ENCODE results near the gene SLCO1A2. TPM values are rescaled to one million over a fixed set of nuclear protein-coding genes. Genes with fewer than 3 reads are reported as not detected.

Gene SLCO1A2
- total RNA-seq, 1 donor from 2014 or later: not detected

DNA sequence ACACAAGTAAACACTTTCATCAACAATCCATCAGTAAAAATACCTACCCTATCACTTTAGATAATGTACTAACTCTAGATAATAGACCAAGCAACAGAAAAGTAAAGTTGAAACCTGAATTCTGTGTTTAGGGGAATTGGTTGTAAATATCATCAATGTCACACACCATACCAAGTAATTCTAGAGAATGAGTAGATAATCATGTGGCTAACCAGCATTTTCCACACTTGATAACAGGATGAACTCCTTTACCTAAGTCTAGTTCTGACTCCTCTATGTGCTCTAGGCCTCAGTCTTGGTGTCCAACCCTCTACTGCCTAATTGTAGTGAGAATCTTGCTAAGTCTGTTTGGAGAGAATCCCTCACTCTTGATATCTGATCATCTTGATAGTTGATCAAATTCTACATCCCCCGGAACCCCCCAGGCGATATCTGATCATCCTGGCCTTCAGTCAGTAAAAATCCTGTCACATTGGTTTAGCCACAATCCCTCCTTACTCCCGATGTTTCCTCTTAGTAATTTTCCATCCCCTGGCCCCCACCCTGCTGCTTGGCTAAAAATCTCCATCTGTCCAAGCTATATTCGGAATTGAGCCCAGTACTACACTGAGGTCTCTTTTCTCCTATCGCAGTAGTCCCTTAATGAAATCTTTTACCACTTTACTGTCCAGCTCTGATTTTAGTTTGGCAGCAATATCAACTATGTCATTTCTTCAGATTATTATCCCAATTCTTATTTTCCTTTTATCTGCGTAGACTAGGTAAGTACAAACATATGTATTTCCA lies 3.4 kb upstream of the SLCO1A2 start:
- no peak overlapping the region for H3K4me3 ChIP-seq (ENCODE audit: low read depth, low read length)
- no peaks in the 10 kb centered on the region for H3K27me3 ChIP-seq (ENCODE audit: control insufficient read depth, insufficient read depth, low read length)
- no peak for DNase-seq (ENCODE audit: low read depth)
- TF ChIP-seq, protein P1, sequence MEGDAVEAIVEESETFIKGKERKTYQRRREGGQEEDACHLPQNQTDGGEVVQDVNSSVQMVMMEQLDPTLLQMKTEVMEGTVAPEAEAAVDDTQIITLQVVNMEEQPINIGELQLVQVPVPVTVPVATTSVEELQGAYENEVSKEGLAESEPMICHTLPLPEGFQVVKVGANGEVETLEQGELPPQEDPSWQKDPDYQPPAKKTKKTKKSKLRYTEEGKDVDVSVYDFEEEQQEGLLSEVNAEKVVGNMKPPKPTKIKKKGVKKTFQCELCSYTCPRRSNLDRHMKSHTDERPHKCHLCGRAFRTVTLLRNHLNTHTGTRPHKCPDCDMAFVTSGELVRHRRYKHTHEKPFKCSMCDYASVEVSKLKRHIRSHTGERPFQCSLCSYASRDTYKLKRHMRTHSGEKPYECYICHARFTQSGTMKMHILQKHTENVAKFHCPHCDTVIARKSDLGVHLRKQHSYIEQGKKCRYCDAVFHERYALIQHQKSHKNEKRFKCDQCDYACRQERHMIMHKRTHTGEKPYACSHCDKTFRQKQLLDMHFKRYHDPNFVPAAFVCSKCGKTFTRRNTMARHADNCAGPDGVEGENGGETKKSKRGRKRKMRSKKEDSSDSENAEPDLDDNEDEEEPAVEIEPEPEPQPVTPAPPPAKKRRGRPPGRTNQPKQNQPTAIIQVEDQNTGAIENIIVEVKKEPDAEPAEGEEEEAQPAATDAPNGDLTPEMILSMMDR (IDR thresholded peaks at IDR 0.05; ENCODE audit: insufficient read depth, low read length, poor library complexity, severe bottlenecking): no peak
- H3K36me3 ChIP-seq (ENCODE audit: control insufficient read depth, insufficient read depth, low read length): no peaks in the 10 kb centered on the region

DNA sequence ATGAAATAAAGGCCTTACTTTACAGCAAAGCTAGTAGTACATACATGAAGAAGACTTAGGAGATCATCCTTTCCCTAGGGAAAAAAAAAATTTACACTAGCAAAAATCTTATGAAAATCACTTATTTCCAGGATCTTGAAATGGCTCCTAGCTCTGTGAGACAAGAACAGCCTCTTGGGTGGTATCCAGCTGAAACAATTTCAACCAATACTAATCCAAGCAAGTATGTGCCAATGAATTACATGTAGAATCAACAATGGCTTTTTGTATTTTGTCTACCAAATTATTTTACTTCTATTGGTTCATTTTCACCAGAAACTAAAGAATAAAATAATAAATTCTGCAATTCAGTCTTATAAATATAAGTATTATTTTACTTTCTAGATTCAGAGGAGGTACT lies 2.7 kb upstream of the SLCO1A2 start:
- no peaks in the 10 kb centered on the region for H3K27me3 ChIP-seq (ENCODE audit: control insufficient read depth, insufficient read depth, low read length)
- TF ChIP-seq, protein P1 (IDR thresholded peaks at IDR 0.05; ENCODE audit: insufficient read depth, low read length, poor library complexity, severe bottlenecking): no peak

DNA sequence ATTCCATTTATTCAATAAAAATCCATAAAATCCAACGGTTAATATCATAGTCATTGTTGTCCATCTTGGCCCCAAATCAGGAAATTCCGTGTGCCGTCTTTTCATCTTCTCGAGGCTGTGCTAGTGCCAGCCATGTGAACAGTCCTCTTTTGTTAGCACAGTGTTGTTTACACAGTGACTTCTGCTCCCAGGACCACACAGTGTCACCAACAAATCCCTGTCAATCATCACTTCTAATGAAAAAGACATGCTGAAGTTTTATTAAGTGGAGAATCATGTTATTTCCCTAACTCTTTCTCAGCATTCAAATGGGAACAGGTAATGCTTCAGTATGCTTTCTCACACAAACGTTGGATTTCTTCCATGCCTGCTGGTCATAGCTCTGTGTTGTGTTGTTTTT lies 1.9 kb upstream of the SLCO1A2 start:
- DNase-seq (ENCODE audit: low read depth): no peak
- Histone ChIP-seq H3K36me3 (ENCODE audit: control insufficient read depth, insufficient read depth, low read length) (no peaks in the 10 kb centered on the region), H3K4me3 (ENCODE audit: low read depth, low read length) (no peak overlapping the region)

More for the DNA sequence above, 2.7 kb upstream of the SLCO1A2 start:
- no peaks in the 10 kb centered on the region for H3K36me3 ChIP-seq (ENCODE audit: control insufficient read depth, insufficient read depth, low read length)
- no peak overlapping the region for H3K4me3 ChIP-seq (ENCODE audit: low read depth, low read length)
- no peak for DNase-seq (ENCODE audit: low read depth)

DNA sequence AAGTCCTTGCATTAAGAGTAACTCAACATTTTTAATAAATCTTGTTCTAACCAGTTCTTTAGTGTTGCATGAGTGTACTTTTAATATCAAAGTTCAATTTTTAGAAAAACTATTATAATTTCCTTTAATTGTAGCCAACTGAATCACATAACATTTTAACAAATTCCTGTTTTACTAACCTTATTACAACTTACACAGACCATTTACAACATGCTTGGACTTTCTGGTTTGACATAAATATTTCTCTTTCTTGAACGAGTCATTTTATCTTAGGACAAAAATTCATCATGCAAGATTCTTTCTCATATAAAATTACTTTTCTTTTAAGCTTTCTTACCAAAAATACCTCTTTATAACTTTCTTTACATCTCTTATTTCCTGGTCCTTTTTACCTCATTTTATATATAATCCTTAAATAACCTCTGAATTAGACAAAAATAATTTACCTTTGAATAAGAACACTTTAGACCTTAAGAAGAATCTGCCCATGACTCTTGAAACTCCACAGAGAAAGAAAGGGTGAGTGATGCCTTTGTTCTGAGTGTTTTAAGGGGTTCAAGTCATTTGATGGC lies 3.9 kb downstream of the SLCO1A2 start:
- H3K4me3 ChIP-seq (ENCODE audit: low read depth, low read length): no peak overlapping the region
- TF ChIP-seq, protein P1 (IDR thresholded peaks at IDR 0.05; ENCODE audit: insufficient read depth, low read length, poor library complexity, severe bottlenecking): no peak
- H3K27me3 ChIP-seq (ENCODE audit: control insufficient read depth, insufficient read depth, low read length): no peaks in the 10 kb centered on the region
- no peak for DNase-seq (ENCODE audit: low read depth)
- H3K36me3 ChIP-seq (ENCODE audit: control insufficient read depth, insufficient read depth, low read length): no peaks in the 10 kb centered on the region

More for the DNA sequence above, 1.9 kb upstream of the SLCO1A2 start:
- no peaks in the 10 kb centered on the region for H3K27me3 ChIP-seq (ENCODE audit: control insufficient read depth, insufficient read depth, low read length)
- TF ChIP-seq, protein P1 (IDR thresholded peaks at IDR 0.05; ENCODE audit: insufficient read depth, low read length, poor library complexity, severe bottlenecking): no peak

DNA sequence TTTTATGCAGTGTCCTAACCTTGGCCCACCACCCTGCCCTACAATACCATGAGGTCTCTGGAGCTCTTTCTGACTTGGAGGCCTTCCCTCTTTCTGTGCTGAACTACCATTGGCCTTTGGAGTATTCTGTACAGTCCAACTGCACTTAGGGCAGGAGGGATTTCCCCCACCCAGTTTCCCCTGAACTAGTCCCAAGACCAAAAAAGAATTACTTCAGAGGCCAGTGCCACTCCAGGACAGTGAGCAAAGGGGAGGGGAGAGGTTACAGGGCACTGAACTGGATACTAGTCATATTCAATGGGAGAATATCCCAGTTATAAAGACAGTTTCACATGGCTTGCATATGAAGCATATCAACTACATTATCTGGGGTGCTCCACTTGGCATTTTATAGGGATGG lies 6.1 kb downstream of the SLCO1A2 start:
- Histone ChIP-seq H3K4me3 (ENCODE audit: low read depth, low read length) (no peak overlapping the region), H3K36me3 (ENCODE audit: control insufficient read depth, insufficient read depth, low read length) (no peaks in the 10 kb centered on the region), H3K27me3 (ENCODE audit: control insufficient read depth, insufficient read depth, low read length) (no peaks in the 10 kb centered on the region)
- DNase-seq (ENCODE audit: low read depth): no peak
- TF ChIP-seq, protein P1 (IDR thresholded peaks at IDR 0.05; ENCODE audit: insufficient read depth, low read length, poor library complexity, severe bottlenecking): no peak
